GM18861 (cell line): ENCODE results near the gene ANKH.
A peak's percentile ranks its signal among the peaks of the same experiment; 100 is the strongest.

Source experiments
- ATAC-seq: cut with Tn5 transposase; IDR thresholded peaks from one replicate; pipeline ENCODE4 v1.9.1; 2021; ENCODE audit not compliant: unreplicated experiment

ANKH gene

DNA sequence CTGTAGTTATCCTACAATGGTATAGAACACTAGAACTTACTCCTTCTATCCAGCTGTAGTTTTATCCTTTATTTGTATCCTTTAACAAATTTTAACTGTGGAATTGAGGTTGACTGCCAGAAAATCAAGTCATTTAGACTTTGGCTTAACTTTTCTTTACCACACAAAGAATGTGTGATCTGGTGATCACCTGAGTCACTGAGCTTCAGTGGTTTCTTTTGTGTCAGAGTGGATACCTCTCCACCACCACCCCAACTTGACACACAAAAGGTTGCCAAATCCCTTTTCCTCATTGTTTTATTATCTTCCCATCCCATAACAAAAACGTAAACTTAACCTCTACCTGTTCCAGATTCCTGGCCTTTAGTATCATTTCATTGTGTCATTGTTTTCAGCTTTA is 201.6 kb downstream of the ANKH start:
- no peak for ATAC-seq

DNA sequence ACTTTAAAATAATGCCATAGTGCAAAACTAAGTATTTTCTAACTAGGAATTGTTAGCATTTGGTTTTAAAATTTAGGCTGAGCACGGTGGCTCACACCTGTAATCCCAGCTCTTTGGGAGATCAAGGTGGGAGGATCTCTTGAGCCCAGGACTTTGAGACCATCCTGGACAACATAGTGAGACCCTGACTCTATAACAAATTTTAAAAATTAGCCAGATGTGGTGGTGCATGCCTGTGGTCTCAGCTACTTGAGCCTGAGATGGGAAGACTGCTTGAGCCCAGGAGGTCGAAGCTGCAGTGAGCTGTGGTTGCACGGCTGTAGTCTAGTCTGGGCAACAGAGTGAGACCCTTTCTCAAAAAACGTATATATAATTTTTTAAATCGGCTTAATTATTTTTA is 202.2 kb downstream of the ANKH start:
- ATAC-seq, result no peak

DNA sequence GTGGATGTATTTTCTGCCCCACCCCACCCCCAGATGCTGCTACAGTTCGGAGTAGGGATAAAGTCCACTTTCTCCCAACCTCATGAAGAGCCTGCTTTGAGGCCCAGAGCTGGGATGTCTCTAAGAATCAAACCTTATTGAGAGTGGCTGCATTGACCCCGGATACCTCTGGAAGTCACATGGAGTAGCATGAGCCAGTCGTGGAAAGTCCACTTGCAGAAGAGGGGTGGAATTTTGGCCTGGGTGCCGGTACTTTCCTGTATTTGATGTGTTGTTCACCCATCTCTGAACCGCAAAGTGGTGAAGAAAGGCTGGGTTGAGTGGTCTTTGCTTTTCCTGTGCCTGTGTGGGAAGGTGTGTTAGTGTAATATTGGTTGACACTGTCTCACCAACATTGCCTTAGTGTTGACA is 203.4 kb downstream of the ANKH start:
- ATAC-seq, result no peak

DNA sequence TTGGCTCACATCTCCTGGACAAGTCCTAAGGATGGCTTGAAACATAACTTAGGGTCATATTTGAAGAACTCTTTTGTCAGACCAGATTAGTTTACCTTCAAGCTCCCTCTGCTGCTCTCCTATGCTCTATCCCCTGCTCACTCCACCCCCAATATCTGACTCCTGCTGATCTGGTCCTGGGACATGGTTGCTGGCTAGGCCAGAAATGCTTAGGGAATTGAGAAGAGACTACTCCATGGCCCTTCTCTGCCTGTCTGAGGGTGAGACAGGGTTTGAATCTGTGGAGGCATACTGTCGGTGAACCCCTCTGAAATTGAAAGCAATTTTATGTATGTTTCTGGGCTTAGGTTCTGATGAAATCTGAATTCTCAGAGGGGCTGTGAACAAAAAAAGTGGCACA is 203.8 kb downstream of the ANKH start:
- ATAC-seq, result no peak

DNA sequence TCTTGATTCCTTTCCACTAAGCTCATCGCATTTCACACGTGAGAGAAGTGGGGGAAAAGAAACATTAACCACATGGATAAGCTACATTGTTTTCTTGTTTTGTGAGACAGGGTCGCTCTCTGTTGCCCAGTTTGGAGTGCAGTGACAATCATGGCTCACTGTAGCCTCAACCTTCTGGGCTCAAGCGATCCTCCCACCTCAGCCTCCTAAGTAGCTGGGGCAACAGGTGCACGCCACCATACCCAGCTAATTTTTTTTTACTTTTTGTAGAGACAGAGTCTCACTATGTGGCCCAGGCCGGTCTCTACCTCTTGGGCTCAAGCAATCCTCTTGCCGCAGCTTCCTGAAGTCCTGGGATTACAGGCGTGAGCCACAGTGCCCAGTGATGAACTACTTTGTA is 204.3 kb downstream of the ANKH start:
- ATAC-seq, result no peak

DNA sequence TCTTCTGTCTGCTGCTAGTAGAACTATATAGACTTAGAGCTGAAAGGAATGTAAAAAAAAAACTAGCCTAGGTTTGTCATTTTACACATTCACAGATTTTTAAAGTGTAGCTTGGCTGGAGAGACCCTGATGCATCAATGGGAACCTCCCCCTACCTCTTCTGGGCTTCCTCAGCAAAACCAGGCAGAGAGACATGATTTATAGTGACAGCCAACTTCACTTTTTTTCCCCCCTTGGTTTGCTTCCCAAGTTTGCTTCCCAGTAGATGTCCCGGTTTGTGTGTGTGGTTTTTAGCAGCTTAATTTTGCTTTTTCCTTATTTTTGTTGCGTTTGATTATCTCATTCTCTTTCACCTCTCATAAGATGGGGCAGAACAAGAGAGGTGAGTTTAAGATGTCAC is 205.2 kb downstream of the ANKH start:
- ATAC-seq, result no peak

DNA sequence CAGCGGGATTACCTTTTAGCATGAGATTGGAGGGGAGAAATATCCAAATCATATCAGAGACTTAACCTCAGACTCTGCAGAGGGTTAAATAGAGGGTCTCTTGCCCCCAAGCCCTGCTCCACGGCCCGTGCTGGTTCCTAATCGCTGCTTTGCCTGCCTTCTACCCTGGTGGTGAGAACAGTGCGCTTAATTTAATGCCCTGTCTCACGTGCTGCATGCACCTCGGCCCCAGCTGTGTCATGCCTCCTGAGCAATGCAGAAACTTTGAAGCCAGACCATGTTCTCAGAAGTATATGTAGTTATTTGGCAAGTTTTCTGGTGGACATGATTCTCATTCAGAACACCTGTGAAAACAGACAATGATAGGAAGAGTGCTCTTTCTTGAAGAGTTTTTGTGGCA is 205.6 kb downstream of the ANKH start:
- peak; percentile 28 for ATAC-seq

DNA sequence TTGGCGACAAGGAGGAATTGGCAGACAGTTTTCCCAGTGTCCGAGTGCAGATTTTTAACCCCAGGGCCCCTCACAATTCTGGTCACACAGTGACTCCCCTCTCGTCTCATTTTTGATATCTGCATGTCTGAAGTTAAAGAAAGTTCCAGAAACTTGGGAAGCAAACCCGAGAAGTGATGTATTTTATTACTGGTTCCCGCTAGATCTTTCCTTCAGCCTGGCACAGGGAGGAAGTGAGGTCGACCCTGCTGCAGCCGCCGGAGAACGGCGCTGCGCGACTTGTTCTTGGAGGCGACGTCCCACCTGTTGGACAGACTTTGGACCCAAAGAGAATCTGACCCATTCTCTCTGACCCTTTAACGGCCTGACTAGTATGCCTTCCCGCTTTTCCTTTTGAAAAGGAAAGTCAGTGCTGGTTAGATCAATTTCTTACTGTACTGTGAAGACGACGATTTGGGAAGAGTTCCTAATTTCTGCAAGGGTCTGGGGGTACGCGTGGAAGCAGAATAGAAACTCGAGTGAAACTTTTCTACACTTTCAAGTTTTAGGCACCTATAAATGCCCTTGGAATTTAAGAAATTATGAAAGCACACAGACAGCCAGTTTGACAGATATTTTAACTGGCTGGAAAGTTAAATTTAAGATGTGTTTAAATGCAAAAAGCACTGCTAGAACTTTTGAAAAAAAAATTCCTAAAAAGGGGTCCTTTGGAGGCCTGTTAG is 206.3 kb downstream of the ANKH start:
- no peak for ATAC-seq

DNA sequence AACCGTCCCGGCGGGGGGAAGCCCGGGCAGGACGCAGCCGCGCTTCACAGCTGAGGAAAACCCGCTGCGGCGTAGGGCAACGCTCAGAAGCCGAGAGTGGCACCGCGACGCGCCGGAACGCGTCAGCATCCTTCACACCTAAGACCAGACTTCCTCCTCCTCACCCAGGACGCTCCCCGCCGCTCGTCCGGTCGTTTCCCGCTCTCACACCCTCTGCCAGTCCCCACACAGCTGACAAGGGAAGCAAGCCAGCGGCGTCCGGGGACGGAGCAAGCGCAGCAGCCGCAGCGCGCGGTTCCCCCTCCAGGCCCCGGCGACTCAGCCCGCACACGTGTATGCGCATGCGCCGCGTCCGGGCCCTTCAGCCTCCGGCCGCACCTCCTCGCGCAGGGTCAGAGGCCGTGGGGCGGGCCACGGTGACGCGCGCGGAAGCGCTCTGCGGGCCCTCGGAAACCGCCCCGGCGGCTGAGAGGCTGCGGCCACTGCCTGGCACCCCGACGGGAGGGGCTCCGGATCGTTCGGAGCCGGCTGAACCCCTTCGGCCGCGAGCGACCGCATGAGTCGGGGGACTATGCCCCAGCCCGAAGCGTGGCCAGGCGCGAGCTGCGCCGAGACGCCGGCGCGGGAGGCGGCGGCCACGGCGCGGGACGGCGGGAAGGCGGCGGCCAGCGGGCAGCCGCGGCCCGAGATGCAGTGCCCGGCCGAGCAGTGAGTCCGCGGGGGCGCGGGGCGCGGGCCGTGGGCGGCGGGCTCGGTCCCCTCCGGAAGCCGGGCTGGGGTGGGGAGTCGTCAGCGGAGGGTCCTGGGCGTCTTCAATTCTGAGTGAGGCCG is 207.1 kb downstream of the ANKH start, which contains the start of gene OTULIN:
TSS of gene OTULIN (plus strand) at position 449 of the 831 bp plus-strand sequence. CDS start at position 557, 108 bp downstream.
- ATAC-seq, result peak; percentile 55

DNA sequence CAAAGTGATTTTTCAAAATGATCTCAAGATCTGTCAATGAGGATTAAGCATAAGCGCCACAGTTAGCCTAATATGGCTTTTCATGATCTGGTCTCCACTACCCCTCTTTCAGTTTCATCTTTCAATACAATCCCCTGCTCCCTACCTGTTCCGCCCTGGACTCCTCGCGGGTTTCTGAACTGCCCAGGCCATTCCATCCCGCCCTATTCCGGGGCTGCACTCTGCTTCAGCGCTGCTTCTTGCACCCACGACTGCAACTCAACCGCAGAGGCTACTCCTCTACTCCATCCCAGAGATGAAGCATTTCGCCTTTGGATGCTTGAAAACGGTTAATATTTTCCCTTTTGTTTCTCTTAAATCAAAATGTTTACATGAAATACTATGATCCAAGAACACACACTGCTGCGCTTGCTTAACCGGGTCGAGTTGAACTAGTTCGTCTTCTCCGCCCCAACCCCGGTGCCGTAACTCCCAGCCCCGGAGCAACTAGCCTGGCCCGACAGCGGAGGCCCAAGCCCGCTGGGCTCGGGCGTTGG is 207.8 kb downstream of the ANKH start:
- no peak for ATAC-seq

DNA sequence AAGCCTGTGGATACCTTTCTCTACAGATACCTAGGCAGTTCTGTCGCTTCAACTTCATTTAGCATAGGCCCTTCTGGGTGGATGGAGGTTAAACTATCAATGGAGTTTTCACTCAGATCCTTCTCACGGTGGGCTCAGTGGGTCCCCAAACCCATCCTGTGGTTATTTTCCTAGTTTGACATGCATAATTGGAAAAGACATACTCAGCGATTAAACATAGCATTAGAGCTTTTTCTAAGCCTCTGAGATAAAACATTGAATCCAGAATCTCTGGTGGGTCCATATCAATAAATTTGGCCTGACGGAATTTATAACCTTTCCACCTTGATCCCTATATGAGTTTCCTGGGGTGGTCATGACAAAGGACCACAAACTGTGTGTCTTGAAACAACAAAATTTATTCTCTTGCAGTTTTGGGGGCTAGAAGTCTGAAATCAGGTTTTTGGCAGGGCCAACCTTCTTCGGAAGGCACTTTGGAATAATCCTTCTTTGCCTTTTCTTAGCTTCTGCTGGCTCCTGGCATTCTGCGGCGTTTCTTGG is 208.8 kb downstream of the ANKH start:
- ATAC-seq, result no peak

DNA sequence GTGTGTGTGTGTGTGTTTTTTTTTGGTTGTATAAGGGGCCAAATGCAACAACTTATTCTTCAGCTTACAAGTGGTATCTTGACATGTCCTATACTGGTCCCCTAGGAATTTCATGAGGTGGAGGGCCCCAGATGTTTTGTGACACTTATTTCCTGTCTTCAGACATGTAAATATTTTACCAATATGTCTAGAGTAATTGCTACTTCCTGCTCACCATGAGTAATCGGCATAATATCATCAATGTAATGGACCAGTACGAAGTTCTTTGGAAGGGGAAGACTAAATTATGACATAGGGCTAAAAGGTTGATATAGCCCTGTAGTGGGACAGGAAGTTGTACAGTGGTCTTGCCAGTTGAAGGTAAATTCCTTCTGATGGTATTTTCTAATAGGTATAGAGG is 210.7 kb downstream of the ANKH start:
- ATAC-seq, result peak; percentile 10

DNA sequence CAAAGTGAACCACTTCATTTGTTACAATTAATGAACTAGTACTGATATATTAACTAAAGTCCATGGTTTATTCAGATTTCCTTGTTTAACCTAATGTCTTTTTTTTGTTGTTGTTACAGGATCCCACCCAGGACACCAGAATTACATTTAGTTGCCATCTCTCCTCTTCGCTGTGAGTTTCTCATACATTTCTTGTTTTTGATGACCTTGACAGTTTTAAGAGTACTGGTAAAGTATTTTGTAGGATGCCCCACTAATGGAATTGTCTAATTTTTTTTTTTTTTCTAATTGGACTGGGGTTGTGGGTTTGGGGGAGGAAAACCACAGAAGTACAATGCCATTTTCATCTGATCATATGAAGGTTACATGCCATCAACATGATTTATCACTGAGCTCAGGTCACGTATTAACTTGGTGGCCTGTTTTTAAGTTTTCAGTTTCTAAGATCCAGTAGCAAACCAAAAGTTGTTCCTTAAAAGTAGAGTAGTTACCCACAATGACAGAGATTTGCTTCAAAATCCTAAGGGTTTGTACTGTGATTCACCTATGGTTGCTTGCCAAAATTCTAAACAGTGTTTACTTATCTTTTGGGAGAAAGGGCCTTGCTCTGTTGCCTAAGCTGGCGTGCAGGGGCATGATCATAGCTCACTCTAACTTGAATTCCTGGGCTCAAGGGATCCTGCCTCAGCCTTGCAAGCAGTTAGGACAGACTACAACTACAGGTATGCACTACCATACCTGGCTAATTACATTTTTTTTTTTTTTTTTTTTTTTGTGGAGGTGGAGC is 211.6 kb downstream of the ANKH start:
- no peak for ATAC-seq

DNA sequence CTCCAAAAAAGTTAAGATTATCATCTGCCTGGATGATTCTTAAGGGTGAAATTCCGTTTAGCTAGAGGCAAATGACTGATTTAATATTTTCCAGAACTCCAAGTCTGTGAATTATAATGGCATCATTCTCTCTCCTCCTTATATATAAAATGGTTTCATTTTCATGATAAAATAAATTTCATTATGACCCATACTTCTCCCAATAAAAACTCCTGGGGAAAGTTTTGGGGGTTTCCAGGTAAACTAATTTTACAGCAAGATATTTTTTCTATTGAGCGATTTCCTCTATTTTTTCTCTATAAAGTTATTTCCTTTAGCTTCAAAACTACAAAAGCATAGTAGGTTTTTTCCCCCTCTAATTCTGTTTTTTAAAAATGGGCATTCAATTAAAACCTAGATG is 214.7 kb downstream of the ANKH start:
- ATAC-seq, result no peak

DNA sequence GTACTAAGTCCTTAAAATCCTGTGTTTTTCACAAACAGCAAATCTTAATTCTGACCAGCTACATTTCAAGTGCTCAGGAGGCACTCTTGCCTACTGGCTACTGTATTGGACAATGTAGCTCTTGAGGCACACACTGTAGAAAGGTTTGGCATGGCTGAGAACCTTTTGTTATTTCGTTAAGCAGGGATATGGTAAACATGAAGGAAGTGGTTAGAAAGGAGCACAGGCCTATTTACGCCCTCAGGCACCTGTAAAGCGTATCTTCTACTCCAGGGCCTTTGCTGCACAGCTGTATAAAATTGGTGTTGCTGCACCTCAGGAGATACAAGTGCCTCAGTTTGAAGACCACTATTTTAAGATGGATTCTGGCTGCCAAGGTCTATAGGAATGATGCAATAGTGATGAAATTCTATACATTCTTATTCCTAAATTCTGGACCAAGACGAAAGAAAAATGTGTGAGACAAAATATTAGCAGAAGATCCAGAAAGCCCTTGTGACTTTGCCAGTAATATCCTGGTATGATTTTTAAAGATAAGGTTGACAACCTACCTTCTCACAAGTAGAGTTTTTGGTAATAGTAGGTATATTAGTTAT is 216.3 kb downstream of the ANKH start:
- ATAC-seq, result no peak
